ENCODE results near the gene KIF6. TPM values are rescaled to one million over a fixed set of nuclear protein-coding genes. Genes with fewer than 3 reads are reported as not detected.

Gene KIF6
- total RNA-seq, 1 experiment from 2014 or later: 0.11 TPM

DNA sequence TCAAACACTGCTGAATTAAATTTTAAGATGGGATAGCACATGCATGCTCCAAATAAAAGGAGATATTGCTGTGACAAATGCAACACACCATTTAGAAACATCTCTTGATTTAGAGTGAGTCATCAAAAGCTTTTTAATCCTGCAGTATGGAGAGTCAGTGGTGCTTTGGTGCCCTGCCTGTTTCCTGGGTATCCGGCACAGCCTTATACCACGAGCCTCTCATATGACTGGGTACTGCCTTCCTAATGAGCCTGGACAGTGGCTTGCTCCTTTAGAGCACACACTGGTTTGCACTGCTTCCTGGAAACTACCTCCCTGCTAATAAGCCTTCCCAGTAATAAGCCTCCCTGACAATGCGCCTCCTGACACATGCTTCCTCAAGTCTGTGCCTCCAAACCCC lies 337.4 kb downstream of the KIF6 start:
- peak; percentile 10 for DNase-seq (ENCODE audit: low read depth)

- no peak for DNase-seq (ENCODE audit: low read depth)
These were observed 338.7 kb downstream of the KIF6 start for GRCh38 chr6:39386487-39386886.

DNA sequence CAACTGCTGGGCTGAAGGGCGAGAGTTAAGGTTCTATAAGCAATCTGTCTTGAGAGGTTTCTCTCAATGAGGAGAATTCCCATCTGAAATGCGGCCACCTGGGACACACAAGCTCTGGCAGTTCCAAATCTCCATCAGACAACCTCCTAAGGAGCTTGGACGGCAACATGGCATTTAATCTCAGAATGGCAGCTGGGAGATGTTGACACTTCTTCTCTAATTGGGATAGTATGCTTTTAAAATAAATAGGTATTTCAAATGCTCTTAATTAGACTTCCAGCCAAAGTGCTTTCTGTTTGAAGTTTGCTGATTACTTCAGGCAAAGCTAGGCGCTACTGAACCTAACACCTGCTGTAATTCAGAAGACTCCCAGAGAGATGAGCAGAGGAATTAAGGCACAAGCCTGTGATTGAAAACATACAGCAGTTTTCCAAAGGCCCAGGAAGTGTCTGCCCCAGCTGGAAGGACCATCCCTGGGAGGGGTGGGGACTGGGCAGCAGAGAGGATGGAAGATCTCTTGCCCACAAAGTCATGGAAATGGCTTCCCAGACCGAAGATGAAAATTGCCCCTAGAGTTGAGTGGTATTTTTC lies 343.6 kb downstream of the KIF6 start:
- no peak for DNase-seq (ENCODE audit: low read depth)

DNA sequence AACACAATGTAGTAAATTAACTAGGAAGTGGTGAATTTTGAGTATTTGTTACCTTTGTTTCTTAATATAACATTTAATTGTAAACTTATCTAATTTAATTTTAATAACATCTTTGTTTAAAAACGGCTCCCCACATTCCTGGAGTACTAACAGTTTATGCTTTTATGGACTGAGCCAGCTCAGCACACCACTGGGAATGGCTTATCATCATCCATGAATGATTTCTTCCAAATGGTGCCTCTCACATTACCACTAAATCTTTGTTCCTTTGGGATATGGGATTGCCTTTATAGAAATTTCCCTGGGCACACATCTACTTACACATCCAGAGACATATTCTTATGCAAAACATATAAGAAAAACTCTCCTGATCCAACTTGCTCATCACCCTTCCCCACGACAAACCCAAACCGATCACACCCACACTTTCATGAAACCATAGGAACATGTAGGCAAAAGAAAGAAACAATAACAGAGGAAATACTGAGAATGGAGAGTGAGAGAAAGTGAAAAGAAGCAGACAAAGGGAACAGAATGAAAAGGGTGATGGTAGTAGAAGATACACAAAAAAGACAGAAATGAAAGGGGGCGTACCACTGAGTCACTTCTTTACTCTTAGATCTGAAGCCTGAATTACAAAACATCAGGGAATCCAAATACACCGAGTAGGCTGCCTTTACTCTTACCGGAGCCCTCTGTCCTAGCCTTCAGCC lies 344.2 kb downstream of the KIF6 start:
- no peak for DNase-seq (ENCODE audit: low read depth)

DNA sequence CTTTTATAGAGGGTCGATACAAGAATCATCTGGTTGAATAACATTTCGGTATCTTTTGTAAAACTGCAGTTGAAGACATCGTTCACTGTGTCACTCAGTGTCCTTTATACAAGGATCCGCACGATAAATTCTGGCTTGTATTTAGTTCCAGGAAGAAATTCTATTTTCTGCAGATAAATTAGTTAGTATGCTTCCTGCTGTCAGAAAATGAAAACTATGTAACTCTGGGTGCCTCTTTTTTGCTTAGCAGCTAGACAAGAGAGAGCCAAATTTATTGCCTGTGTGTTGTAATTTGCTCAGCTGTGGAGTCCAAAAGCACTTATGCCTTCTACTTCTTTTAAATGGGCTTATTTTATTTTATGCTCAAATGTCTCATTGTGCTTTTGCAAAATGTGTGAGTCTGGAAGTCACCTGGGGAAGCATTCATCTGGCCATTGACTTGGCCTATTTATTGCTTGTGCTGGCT lies 346.2 kb downstream of the KIF6 start:
- DNase-seq (ENCODE audit: low read depth): no peak

- DNase-seq (ENCODE audit: low read depth): no peak
These were observed 346.8 kb downstream of the KIF6 start for GRCh38 chr6:39378175-39378959.

GRCh38 chr6:39377539-39377950 lies 347.7 kb downstream of the KIF6 start:
- DNase-seq (ENCODE audit: low read depth): peak; percentile 71

GRCh38 chr6:39375405-39375804 lies 349.8 kb downstream of the KIF6 start:
- no peak for DNase-seq (ENCODE audit: low read depth)

DNA sequence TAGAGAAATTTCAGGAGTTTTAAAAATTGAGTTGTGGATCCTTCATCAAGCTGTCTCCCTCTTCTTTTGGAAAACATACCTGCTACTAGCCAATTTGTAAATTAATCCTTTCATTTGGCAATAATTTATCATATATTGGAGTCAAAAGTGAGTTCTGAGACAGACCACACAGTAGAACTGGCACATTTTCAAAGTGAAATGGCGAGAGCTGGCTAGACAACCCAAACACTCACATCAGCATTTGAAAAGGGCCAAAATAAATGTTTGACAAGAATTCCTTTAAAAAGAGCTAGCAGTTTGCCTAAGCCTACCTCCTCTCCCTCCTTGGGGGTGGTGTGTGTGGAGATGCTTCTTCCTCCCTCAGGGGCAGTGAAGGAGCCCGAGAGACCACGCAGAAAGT lies 354.8 kb downstream of the KIF6 start:
- no peak for DNase-seq (ENCODE audit: low read depth)

DNA sequence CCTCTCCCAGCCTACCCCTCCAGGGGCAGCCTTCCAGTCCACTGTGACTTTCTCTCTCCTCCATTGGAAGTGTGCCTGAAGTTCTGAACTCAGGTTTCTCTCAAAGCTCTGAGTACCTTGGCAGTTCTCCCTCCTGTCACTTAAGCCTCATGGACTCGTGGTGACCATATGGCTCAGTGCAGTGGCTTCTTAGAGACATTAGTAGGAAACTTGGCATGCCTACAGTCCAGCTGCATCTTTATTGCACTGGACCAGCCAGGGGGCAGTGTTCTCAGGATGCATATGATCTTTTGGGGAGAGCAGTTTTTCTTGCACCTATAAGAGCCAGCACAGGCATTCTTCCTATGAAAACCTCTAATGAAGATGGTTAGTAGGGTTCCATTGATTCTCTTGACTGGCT lies 355.2 kb downstream of the KIF6 start:
- no peak for DNase-seq (ENCODE audit: low read depth)

DNA sequence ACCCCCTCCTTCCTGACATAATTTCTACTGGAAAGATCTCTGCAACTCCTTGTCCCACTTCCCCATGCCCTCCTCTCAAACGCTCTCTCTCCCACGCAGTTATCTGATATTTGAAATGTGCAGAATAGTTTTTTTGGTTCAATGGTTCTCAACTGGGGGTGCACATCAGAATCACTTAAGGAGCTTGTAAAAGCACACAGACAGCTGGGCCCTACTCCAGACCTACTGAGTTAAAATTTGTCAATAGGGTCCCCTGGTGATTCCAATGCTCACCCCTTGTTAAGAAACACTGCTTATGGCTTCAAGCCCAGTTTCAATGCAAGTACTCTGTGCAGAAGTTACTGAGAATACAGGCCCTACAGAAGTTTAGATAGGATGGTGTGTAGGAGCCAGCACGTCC lies 357.5 kb downstream of the KIF6 start:
- no peak for DNase-seq (ENCODE audit: low read depth)

- no peak for DNase-seq (ENCODE audit: low read depth)
These were observed 358.1 kb downstream of the KIF6 start for GRCh38 chr6:39366931-39367618.

DNA sequence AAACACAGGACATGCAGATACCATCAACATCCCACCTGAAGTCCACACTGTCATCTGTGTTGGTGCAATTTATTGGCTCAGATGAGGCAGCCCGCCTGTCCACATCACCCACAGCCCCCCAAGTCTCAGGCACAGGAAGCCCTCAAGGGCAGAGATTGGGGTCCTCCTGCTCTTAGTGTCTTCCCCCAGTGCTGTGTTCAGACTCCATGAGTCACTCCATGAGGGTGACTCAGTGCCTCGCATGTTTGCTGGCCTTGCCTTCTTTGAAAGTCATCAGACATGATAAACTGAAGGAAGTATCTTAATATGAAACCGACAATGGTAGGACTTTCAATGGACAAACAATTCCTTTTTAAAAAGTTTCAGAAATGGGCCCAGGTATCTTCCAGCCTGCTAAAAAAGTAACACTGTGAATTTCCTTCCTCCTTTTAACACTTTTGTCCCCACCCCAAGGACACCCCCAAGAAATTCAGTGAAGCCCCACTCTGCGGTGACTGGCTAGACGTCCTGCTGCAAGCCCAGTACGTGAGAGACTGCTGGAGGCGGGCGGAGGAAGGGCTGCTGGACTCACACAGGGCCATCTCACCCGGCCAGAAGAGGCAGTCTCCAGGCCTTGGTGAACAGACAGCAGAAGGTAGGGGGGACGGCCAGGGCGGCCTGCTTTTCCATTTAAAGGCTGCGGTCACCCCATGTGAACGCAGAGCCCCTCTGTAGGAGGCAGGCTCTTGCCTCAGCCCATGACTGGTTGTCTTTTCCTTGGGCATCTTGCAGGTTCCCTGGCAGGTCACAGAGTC lies 359.7 kb downstream of the KIF6 start:
- peak; percentile 84 for DNase-seq (ENCODE audit: low read depth)

DNA sequence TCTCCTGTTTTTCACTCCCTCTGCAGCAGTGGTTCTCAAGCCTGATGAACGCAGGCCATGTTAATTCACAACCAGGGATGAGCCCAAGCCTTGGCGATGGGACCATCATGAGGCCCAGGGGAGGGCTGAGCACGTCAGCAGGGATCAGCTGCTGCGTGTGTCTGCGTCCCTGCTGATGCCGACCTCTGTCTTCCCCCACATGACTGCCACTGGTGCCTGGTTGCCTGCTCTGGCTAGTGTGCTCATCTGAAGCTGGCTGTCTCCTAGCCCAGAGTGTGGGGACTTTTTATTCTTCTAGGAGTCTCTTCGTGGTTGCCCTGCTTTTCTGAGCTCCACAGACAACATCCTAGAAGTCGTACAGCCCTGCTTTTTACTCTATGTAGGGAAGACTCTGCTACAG lies 361.9 kb downstream of the KIF6 start:
- no peak for DNase-seq (ENCODE audit: low read depth)

DNA sequence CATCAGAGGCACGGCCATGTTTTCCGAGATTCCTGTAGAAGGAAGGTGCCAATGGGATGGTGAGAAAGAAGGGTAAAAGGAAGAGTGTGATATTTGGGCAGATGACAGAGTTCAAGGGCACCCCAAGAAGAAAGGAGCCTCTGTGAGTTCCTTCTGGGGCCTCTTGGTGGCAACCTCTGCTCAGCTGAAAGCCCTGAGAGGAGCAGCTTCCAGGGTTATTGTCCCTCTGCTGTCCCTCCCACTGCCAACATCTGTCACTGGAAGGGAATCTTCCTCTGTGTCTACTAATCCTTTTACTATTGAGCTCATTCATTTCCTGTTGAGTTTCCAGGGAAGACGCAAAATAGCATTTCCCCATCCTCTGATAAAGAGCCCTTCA lies 362.7 kb downstream of the KIF6 start:
- DNase-seq (ENCODE audit: low read depth): peak; percentile 50

DNA sequence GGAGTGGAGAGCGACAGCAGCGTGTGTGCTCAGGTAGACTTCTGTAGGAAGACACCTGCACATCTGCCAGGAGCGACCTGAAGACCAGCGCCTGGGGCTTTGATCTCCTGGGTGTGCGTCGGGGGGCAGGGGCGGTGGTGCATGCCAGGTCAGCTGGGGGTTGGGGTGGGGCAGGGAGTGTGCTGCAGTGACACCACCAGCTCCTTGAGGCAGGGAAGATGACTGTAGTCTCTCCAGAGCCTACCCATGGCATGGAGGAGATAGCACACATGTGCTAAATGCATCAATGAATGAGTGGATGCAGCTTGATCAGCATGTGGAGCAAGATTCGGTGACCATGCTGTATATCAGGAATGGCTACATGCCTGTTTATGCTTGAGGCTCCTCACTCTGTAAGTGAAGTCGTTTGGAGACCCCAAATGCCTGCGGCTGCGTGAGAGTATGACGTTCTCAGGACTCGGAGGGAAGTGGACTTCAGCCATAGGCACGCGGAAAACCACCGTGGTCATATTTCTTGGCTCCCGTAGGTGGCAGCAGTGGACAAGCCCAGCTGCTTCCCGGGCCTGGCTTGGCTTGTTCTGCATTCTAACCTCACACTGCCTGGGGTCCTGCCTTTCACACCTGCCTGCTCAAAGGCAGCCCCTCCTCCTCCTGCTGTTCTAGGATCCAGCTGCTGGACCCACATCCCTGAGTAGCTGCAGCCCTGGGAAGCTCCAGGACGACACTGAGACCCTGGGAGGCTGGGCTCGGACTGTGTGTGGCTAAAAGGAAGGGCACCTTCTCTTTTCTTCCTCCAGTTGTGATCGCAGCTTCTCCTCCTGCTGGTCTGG lies 363.3 kb downstream of the KIF6 start:
- DNase-seq (ENCODE audit: low read depth): peak; percentile 84

DNA sequence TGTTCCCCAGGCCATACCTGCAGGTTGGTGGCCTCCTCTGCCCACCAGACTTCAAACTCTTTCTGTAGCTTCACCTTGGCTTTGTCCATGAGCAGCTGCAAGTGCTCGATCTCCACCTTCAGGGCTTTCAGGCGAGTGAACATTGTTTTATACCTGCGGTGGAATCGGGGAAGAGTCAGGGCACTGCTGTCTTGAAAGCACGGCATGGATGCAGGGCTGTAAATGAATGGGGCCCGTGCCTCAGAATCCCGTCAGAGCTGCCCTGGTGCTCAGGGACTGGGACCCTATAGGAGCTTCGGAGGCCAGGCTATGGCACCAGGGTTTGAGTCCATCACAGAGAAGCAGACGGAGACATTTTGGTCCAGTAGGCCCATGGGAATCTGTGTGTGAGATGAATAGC lies 364.8 kb downstream of the KIF6 start:
- no peak for DNase-seq (ENCODE audit: low read depth)

- DNase-seq (ENCODE audit: low read depth): peak; percentile 65
These were observed 367.1 kb downstream of the KIF6 start for GRCh38 chr6:39357998-39358686.

DNA sequence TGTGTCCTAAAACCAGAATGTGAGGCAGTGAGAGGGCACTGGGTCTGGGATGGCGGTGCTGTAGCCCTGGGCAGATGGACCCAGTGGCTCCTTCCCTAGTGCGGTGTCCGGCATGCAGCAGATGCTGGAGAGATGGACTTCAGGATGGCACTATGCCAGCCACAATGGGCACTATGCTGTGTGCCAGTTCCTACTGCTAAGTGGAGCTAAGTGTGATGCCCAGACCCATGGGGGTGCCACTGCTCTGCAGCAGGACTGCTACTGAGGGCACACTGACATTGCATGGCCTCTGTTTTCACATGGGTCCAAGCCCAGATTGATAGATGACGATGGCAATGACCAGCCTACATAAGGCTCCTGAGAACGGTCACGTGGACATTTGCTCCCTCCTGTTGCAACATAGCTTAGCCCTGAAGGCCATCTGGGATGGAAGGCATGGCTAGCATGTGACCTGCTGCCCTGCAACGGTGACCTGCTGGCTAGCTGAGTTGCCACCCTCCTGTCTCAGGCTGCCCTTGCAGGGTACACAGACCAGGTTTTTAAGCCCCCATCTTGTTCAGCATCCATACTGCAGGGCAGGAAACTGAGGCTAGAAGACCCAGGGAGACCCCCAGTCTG lies 371.4 kb downstream of the KIF6 start:
- DNase-seq (ENCODE audit: low read depth): no peak

All from Daoy (cell line).